ENCODE results near the gene TCEA3.

Gene TCEA3

DNA sequence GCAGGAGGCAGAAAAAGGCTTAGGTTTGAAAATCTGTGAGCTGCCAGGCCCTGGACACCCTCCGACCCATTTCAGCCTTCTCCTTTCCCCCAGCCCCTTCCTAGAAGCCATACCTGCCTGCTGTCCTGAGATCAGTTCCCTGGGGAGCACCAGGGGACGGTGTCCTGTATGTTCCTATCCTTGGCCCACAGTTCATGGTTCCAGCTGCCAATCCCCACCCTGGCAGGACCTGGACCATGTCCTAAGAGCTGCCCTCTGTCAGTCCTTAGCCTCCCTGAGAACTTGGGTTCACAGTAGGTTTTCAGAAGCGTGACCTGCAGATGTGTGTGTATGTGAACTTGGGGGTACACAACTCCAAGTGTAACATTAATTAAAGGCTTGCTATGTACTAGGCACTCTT, 3.8 kb downstream of the TCEA3 start:
- DNase-seq = no peak

DNA sequence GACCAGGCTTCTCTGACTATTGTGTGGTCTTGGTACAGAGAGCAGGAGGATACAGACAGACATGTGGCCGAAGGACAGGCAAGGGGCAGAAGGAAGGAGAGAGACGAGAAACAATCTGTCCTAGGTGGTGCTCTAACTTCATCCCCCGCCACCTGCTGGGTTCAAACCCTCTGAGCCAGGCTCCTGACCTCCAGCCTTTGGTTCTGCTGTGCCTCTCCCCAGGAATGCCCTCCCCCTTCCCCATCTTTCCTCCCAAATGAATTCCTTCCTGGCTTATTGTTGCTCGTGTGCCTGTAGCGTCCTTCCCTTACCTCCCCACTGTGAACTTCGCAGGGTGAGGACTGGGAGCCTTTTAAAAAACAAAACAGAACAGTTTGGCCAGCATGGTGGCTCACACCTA, 5.4 kb downstream of the TCEA3 start:
- no peak for DNase-seq

DNA sequence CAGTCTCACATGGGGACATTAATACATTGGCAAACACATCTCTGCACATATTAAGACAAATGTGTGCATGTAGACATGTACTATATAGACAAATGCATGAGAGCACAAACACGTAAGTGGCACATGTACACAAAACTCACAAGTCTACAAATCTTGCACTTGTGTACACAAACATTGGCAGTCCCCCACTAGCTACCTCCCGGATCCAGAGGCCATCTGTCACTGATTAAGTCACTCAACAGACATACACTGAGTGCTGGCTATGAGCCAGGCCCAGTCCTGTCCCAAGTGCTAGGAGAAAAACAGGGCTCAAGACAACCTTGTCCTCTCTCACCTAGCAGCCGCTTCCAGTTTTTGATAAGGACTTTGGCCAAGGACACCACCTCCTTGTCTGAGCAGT, 7.0 kb downstream of the TCEA3 start:
- no peak for DNase-seq

DNA sequence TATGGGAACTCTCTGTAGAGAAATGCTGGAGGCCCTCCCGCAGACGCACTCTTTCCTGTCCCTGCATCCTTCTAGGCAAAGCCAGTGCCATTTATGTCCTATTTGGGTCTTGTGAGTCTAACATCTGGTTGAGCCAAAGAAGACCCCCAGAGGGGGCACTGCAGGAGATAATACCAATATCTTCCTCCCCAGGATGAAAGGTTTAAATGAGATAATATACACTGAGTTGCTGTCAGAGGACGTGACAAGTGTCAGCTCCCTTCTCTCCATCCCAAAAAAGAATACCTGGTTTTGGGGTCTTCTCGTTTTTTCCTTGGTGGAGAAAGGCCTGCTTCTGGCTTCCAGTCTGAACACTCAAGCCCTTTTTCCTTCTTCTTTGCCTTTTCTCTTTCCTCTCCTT, 7.6 kb downstream of the TCEA3 start:
- DNase-seq = no peak

DNA sequence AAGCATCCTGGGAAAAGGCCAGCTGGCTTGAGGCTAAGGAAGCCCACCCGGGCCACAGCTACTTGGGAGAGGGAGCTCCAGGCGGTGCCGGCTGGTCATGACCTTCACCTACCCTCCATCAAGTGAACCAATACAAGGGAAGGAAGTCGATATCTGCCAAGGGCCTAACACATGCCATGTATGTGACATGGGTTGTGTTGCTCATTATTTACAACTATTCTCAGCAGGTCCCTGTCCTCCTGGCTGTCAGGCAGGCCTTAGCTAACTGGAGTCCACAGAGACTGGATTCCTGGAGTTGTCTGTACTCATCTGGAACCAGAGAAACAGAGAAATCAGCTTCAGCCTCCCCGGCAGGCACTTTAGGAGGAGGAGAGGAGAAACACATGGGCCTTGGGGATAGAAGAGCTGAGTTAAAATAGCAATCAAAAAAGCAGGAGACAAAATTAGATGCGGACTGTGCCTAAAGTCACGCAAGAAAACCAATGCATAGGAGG, 15.7 kb downstream of the TCEA3 start:
- no peak for DNase-seq

DNA sequence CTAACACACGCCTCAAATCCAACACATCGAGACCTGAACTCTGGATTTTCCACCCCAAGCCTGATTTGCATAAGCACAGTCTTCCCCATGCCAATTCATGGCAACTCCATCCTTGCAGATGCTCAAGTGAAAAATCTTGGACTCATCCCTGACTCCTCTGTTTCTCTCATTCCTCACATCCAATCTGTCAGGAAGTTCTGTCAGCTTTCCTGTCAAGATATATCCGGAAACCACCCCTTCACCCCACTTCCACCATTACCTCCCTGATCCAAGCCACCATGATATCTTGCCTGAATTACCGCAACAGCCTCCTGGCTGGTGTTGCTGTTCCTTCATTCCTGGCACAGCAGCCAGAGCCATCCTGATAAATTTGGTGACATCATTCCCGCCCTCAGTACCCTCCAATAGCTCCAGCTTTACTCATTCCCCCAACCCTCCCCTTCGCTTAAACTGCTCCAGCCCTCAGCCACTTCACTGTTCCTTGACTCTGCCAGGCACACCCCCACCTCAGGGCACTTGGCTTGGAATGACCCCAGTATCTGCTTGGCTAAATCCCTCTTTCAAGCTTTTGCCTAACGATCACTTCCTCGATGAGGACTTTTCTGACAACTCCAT, 17.4 kb downstream of the TCEA3 start:
- no peak for DNase-seq

DNA sequence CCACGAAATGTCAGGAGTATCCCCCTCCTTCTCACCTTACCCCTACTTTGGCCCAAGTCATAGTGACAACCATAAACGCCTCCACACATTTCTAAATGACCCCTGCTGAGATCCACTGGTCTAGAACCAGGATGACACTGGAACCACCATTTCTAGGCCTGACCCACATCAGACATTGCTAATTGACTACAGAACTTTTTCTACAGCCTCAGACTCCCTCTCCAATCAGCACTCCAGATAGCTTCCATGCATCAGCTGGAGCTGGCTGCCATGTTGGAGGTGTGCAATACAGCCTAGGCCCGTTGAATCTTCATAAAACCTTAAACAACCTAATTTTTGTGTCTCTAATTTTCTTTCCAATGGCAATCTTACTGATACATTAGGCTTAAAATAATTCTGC, 18.6 kb downstream of the TCEA3 start:
- no peak for DNase-seq

DNA sequence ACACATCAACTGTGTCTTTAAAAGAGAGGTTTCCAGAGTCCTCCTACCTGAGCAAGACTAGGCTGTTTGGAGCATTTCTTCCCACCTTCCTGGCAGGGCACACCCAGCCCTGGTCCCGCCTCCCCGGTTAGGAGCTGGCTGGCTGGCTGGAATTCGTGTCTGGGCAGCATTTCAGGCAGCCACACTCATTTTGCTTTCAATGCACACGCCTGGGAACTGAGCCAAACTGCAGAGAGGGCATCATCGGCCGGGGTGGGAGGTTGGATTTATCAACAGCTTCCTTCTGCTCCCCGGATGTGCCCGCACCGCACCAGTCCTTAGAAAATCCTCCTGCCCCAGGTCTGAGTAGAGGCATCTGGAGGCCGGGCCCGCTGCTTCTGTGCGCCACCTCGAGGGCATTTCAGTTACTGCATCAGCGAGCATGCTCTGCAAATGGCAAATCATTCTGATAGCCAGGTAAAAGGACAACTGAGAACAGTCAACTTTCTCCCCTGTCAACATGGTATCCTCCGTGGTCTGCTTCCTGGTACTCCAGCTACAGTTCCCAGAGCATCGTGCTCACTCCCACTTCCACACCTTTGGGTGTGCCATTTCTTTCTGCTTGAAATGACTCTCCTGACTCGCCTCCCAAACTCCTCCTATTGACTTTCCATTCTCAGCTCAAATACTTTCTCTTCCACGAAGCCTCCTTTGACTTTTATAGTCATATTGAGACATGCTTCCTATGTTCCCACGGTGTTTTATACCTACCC, 20.6 kb downstream of the TCEA3 start:
- DNase-seq = peak; percentile 79

DNA sequence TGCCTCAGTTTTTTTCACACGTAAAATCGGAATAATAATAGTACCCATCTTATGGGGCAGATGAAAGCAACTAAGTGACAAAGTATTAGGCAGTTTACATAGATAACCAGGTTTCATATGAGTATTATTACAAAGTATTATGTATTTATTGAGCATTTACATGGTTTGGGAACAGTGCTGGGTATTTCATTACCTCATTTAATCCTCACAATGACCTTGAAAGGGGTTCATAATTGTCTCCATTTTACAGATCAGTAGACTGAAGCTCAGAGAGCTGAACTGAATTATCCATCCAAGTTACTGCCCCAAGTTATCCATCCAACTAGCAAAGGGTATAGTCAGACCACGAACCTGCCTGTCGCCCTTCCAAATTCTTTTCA, 21.2 kb downstream of the TCEA3 start:
- DNase-seq = no peak

DNA sequence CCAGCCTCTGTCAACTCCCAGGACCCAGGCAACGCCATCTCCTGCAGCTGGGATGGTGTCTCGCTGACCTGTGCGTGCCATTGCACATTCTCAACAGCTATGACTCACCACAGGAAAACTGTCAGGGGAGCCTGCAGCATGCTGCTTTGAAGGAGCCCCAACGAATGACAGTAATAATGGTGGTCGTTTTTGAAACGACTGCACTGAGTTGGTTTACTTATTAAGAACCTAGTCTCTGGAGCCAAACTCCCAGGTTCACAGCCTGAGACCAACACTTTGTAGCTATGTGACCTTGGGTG, 21.6 kb downstream of the TCEA3 start:
- DNase-seq = no peak

DNA sequence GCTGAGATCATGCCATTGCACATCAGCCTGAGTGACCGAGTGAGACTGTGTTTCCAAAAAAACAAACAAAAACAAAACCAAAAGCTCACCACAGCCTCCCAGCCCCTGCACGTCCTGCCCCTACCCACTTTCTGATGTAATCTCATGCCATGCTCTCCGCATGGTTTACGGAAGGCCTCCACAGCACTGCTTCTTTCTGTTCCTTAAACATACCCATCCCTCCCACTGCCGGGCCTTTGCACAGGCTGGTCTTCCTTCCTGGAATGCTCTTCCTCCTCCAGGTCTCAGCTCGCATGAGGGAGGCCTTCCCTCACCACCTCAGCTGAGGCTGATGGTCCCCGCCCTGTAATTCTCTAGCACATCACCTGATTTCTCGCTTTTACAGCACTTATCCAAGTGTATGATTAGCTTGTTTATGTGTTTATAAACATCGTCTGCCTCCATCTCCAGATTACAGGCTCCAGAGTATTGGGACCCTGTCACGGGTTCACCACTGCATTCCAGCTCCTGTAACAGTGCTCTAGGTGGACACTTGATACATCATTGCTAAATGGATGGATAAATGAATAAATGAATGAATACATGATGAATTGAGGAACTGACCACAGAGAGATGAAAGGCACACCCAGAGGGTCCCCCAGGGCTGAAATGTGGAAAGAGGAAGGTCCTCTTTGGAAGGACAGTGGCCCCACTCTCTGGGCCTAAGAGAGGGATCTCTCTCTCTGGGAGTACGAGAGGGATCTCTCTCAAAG, 22.1 kb downstream of the TCEA3 start:
- DNase-seq = no peak

DNA sequence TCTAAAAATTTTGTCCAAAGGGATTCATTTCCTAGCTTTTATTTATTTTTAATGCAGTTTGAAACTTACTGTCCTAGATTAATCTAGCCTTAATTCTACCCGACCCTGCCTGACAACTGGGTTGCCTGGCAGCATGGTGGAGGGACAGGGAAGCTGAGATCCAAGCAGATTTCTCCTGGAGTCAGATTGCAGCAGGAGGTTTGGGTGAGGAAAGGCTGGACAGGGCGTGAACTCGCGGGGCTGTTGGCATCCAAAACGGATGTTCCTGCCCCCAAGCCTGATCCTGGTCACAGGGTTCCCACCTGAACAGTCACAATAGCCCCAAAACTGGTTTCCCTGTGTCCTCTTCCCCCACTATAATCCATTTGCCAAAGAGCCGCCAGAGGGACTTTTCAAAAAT, 23.2 kb downstream of the TCEA3 start:
- DNase-seq = no peak

DNA sequence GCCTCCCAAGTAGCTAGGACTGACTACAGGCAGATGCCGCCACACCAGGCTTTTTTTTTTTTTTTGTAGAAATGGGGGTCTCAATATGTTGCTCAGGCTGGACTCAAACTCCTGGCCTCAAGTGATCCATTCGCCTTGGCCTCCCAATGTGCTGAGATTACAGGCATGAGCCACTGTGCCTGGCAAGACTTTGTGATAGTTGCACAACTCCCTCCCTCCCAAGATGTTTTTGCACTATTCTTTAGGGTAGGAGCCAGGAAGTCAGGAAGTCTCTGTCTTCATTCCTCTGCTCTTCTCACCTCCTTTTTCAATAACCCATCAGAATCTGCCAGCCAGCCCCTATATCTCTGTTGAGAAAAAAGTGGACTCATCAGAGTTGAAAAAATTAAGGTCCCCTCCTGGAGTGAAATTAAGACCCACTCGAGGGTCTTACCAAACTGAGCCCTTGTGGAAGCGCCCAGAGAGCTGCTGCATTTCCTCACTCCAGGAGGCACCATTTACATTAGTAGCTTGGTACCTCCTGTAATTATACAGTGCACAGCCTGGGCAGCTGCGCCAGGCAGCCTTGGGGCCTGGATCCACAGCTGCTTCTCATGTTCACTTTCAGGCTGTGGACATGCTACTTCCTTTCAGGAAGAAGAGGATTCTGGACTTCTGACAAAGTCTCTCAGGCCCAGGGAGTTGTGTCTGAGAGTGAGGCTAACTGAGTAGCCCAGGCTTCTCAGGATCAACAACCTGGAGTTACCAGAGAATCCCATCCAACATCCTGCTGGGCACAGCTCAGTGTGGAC, 24.0 kb downstream of the TCEA3 start:
- DNase-seq = no peak

DNA sequence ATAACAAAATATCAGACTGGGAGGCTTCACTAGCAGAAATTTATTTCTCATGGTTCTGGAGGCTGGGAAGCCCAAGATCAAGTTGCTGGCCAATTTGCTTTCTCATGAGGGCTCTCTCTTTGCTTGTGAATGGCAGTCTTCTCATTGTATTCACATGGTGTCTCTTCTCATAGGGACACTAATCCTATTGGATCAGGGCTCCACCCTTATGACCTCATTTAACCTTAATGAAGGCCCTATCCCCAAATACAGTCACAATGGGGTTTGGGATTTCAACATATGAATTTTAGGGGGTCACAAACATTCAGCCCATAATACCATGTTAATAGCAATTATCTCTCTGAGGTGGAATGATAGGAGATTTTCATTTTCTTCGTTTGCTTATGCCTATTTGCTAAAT, 25.3 kb downstream of the TCEA3 start:
- no peak for DNase-seq

DNA sequence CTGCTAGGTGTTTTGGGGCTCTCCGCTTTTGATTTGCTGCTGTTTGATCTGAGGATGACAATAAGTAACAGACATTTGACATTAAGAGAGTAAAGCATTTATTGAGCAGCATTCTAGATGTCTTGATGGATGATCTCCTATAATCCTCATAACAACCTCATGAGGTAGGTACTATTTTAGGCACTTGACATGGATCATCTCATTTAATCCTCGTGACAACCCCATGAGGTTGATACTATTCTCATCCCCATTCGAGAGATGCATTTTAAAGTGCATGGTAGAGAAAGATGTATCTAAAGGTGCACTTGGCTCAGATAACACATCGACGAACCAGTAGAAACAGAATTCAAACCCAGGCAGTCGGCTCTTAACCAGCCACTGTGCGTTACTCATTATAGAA, 26.6 kb downstream of the TCEA3 start:
- no peak for DNase-seq

DNA sequence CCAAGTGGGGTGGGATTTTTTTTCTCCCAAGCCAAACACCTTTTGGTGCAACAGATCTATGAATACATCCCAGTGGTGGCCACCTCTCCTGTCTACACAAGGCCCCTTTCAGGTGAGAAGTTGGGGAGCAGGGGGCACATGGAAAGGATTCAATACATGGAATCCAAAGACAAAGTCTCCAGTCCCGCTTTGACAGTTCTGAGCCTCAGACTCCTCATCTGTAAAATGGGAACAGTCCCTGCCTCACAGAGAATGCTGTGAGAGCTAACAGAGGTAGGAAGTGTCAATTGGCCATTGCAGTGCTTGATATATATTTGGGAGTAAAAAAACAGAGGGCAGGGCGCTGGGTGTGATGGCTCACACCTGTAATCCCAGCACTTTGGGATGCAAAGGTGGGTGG, 28.2 kb downstream of the TCEA3 start:
- no peak for DNase-seq

DNA sequence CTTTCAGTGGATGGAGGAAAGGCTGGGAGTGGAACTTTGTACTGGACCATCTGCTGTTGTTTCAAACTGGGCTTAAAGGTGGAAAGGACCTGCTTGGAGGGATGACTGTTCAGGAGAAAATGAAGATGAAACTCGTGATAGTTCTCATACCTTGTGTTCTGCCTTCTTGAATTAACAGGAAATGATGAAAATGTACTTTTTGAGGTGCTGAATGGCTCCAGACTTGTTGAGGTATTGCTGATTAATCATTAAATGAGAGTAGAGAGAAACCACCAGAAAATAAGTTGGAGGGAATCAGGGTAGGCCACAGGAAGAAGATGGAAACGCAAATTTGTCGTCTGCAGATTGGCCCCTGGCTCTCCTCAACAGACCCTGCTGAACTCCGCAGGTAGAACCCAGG, 28.7 kb downstream of the TCEA3 start:
- no peak for DNase-seq

DNA sequence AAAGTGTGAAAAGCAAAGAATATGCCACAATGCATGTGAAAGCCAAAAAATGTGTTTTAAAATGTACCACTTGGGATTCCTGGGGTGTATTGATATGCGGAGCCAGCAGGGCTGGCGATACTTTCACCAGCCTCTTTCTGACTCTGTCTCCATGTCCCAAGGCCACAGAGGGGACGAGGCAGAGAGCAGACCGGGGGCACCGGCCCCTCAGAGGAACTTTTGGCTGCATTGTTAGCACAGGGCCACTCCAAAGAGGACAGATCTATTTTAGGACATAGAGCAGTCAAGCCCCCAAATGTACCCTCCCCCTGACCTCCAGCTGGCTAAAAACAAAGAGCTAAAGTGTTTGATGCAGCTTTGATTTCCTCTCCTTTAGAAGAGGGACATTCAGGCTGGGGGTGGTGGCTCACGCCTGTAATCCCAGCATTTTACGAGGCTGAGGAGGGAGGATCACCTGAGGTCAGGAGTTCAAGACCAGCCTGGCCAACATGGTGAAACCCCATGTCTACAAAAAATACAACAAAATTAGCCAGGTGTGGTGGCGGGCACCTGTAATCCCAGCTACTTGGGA, 29.3 kb downstream of the TCEA3 start:
- DNase-seq = no peak

DNA sequence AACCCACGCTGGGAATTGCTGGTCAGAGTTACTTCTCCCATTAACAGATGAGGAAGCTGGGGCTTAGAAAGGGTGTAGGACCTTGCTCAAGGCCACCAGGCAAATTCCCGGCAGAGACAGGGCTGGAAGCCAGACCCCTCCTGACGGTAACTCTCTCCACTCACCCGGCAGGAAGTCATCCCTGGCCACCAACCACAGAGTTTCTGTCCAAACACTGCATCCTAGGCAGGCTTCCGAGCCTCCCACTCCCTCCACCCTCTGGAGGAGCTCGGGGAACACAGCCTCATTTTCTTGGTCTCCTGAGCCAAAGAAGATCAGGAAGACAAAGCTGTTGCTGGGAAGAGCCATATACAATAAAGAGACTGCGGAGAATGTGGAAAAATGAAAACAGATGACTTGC, 29.9 kb downstream of the TCEA3 start:
- DNase-seq = no peak

DNA sequence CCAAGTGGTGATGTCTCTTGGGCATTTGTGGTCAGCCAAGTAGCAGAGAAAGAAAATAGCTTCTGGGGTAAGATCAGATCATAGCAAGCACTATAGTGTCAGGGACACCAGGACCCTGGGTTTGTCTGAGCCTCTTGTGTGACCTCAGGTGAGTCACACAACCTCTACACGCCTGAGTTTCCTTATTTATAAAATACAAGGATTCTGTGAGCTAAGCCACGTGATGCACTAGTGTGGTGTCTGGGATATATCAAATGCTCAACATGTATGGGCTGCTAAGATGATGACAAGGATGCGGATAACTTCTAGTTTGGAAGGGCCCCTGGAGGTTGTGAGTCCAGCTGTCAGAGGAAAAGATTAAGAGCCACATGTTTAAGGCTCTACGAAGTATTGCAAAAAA, 30.4 kb downstream of the TCEA3 start:
- no peak for DNase-seq

DNA sequence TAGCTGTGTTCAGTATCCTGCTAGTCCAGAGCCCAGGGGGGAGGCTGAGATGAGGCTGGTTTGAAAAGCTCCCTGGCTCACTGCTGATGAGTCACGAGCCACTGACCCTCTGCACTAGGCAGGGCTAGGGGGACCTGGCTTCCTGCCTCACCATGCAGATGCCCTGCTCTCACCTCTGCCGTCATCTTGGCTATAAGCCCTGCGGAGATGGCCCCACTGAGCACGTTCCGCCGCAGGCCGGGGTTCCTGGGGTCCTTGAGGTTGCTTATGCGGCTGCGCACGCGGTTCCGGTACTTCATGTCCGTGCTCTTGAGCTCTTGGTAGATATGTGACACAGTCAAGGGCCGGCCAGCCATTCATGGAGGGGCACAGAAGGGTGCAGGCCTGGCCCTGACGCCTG, 30.8 kb downstream of the TCEA3 start:
- DNase-seq = no peak

DNA sequence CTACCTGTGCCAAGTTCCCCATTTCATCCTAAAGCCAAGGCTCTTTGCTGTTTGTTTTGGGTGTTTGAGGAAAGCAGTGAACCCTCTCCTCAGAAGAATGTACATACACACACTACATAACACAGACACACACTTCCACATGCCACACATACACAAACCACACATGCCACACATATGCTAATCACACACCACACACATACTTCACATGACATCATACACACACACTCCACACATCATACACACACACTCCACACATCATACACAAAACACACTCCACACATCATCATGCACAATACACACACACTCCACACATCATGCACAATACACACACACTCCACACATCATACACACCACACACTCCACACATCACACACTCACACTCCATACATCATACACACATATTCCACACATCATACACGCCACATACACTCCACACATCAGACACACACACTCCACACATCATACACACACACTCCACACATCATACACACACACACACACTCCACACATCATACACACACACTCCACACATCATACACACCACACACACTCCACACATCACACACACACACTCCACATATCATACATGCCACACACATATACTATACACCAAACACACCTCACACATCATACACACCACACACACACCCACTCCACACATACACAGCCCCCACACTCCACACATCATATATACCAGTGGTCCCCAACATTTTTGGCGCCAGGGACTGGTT, 32.3 kb downstream of the TCEA3 start:
- DNase-seq = no peak

Measured in T-helper 9 cell (primary cell).